Hepatocyte (in vitro differentiated cells): ENCODE data around the gene RALGDS. TPM values are rescaled to one million over a fixed set of nuclear protein-coding genes. Genes with fewer than 3 reads are reported as not detected.

Experiments
- DNase-seq: peaks from one replicate; pipeline ENCODE4 v3.0.0-alpha.2; 2016; ENCODE audit warnings: low spot score
- H2AFZ ChIP-seq: fragments of 200-600 bp; sonication (generic); 2 replicates; pipeline ENCODE4 v1.6.0; 2016; ENCODE audit warnings: antibody characterized with exemption, mild to moderate bottlenecking
- H3K27ac ChIP-seq: fragments of 200-600 bp; sonication (generic); 2 replicates; pipeline ENCODE4 v1.5.1; 2016; ENCODE audit warnings: mild to moderate bottlenecking
- H3K27me3 ChIP-seq: fragments of 200-600 bp; sonication (generic); 2 replicates; pipeline ENCODE4 v1.6.1; 2016
- H3K36me3 ChIP-seq: fragments of 200-600 bp; sonication (generic); replicated peaks from 2 replicates; pipeline ENCODE4 v1.5.1; 2016; ENCODE audit warnings: low read depth; ENCODE audit not compliant: insufficient read depth
- H3K4me1 ChIP-seq: fragments of 200-600 bp; sonication (generic); 2 replicates; pipeline ENCODE4 v1.5.1; 2016; ENCODE audit warnings: mild to moderate bottlenecking, moderate library complexity; ENCODE audit not compliant: insufficient read depth
- H3K4me2 ChIP-seq: fragments of 200-600 bp; sonication (generic); 2 replicates; pipeline ENCODE4 v1.6.0; 2016
- H3K4me3 ChIP-seq: fragments of 200-600 bp; sonication (generic); 2 replicates; pipeline ENCODE4 v1.5.1; 2016; ENCODE audit warnings: mild to moderate bottlenecking
- H3K79me2 ChIP-seq: fragments of 200-600 bp; sonication (generic); 2 replicates; pipeline ENCODE4 v1.6.0; 2017; ENCODE audit warnings: mild to moderate bottlenecking
- H3K9me2 ChIP-seq: fragments of 200-600 bp; sonication (generic); replicated peaks from 2 replicates; pipeline ENCODE4 v1.6.0; 2017; ENCODE audit warnings: mild to moderate bottlenecking; ENCODE audit not compliant: insufficient read depth
- H3K9me3 ChIP-seq: fragments of 200-600 bp; sonication (generic); 2 replicates; pipeline ENCODE4 v1.5.1; 2016; ENCODE audit warnings: low read depth, mild to moderate bottlenecking
- H4K20me1 ChIP-seq: fragments of 200-600 bp; sonication (generic); 2 replicates; pipeline ENCODE4 v1.6.0; 2016; ENCODE audit warnings: mild to moderate bottlenecking; ENCODE audit not compliant: insufficient read depth, poor library complexity, severe bottlenecking
- EZH2 ChIP-seq: fragments of 200-600 bp; sonication (generic); IDR thresholded peaks from 2 replicates; pipeline ENCODE4 v1.6.1; 2016; ENCODE audit warnings: antibody characterized with exemption, mild to moderate bottlenecking, borderline replicate concordance
- EZH2phosphoT487 ChIP-seq: fragments of 200-600 bp; sonication (generic); IDR thresholded peaks from one replicate; pipeline ENCODE4 v1.6.1; 2018; ENCODE audit warnings: antibody characterized with exemption, mild to moderate bottlenecking, low read depth, moderate library complexity; ENCODE audit not compliant: unreplicated experiment, severe bottlenecking
- WGBS: methylation state at CpG from one replicate; pipeline ENCODE4 v1.1.6; 2016; ENCODE audit warnings: low lambda C conversion rate; ENCODE audit errors: missing lambda C conversion rate; 5-methylcytosine and 5-hydroxymethylcytosine counted together
- polyA plus RNA-seq: library from polyadenylated mRNA; unstranded; fragments of >200 nt; fragmentation: Nextera tagmentation; extraction: Ambion mirVana; gene quantifications from 2 replicates; pipeline ENCODE4 v1.2.1, GENCODE V29; 2016
- total RNA-seq: library from RNA; depleted of rRNA; stranded (reverse); fragments of >200 nt; gene quantifications from 2 replicates; pipeline ENCODE4 v1.2.3, GENCODE V29; 2014
- TF ChIP-seq, protein P1 (sequence below): fragments of 200-600 bp; sonication (generic); IDR thresholded peaks from 2 replicates; pipeline ENCODE4 v1.5.1; 2016; ENCODE audit warnings: antibody characterized with exemption, mild to moderate bottlenecking; ENCODE audit not compliant: poor library complexity

Gene RALGDS
- total and polyA plus RNA-seq, 2 experiments from 2014 or later: 26.9 to 48.0 TPM

GRCh38 chr9:133128152-133128551, 7.1 kb upstream of the RALGDS start:
- Histone ChIP-seq H3K4me3 (no peak overlapping the region), H3K4me1 (peaks cover 9% of the 10 kb centered on the region), H3K9me2 (no peaks in the 10 kb centered on the region), H3K36me3 (no peaks in the 10 kb centered on the region), H3K79me2 (peaks cover 31% of the 10 kb centered on the region), H3K9me3 (no peaks in the 10 kb centered on the region), H4K20me1 (peaks cover 25% of the 10 kb centered on the region), H3K27ac (no peak overlapping the region), H3K27me3 (no peaks in the 10 kb centered on the region), H2AFZ (no peak overlapping the region), H3K4me2 (no peak overlapping the region)
- WGBS: 96% methylated on average over 13 of the region's 13 CpGs
- no peak for DNase-seq
- TF ChIP-seq, protein P1, sequence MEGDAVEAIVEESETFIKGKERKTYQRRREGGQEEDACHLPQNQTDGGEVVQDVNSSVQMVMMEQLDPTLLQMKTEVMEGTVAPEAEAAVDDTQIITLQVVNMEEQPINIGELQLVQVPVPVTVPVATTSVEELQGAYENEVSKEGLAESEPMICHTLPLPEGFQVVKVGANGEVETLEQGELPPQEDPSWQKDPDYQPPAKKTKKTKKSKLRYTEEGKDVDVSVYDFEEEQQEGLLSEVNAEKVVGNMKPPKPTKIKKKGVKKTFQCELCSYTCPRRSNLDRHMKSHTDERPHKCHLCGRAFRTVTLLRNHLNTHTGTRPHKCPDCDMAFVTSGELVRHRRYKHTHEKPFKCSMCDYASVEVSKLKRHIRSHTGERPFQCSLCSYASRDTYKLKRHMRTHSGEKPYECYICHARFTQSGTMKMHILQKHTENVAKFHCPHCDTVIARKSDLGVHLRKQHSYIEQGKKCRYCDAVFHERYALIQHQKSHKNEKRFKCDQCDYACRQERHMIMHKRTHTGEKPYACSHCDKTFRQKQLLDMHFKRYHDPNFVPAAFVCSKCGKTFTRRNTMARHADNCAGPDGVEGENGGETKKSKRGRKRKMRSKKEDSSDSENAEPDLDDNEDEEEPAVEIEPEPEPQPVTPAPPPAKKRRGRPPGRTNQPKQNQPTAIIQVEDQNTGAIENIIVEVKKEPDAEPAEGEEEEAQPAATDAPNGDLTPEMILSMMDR: no peak
- no peak for TF ChIP-seq EZH2
- no peak for TF ChIP-seq EZH2phosphoT487

GRCh38 chr9:133127340-133127981, 6.4 kb upstream of the RALGDS start:
- Histone ChIP-seq H3K4me3 (no peak overlapping the region), H4K20me1 (peaks cover 20% of the 10 kb centered on the region)
- 88% methylated on average over 23 of the region's 23 CpGs for WGBS

DNA sequence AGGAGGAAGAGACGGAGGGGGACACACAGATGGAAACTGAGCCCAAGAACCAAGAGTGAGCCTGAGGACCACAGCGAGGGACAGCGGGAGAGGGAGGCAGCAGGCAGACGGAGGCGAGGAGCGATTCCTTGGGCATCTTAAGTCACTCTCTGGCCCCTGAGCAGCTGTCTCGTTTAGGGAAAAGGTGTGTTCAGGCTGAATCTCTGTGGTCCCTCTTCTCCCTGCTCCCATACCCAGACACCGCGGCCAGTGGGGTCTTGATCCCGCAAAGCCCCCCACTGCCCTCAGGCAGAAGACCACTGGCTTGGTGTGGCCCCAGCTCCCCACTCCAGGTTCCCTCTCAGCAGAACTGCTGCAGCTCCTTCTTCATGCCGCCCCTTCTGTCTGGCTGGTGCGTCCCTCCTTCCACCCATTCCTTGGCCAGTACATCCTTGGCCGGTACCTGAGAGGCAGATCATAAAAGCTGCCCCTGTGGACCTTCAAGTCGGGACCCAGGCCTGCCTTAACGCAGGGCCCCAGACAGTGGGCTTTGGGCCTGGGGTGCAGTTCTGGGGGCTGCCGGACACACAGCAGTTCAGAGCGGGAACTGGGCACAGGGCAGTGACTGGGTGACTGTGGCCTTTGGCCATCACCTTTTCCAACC, 5.8 kb upstream of the RALGDS start:
- Histone ChIP-seq H3K79me2 (peaks cover 19% of the 10 kb centered on the region), H3K9me2 (no peaks in the 10 kb centered on the region), H3K36me3 (no peaks in the 10 kb centered on the region), H2AFZ (no peak overlapping the region), H3K27me3 (no peaks in the 10 kb centered on the region), H3K9me3 (no peaks in the 10 kb centered on the region), H3K4me1 (peaks cover 16% of the 10 kb centered on the region), H4K20me1 (peaks cover 23% of the 10 kb centered on the region), H3K4me3 (no peak overlapping the region), H3K4me2 (no peak overlapping the region), H3K27ac (no peak overlapping the region)
- DNase-seq: no peak
- WGBS: 90% methylated on average over 17 of the region's 17 CpGs
- no peak for TF ChIP-seq EZH2
- TF ChIP-seq EZH2phosphoT487: no peak

More at GRCh38 chr9:133127340-133127981, 6.4 kb upstream of the RALGDS start:
- no peaks in the 10 kb centered on the region for H3K9me3 ChIP-seq
- TF ChIP-seq, protein P1: no peak
- TF ChIP-seq EZH2phosphoT487: no peak
- no peak for TF ChIP-seq EZH2
- no peaks in the 10 kb centered on the region for H3K27me3 ChIP-seq
- no peak overlapping the region for H3K27ac ChIP-seq
- peaks cover 11% of the 10 kb centered on the region for H3K4me1 ChIP-seq
- peaks cover 24% of the 10 kb centered on the region for H3K79me2 ChIP-seq
- H3K36me3 ChIP-seq: no peaks in the 10 kb centered on the region
- H3K4me2 ChIP-seq: no peak overlapping the region
- H3K9me2 ChIP-seq: no peaks in the 10 kb centered on the region
- DNase-seq: no peak
- no peak overlapping the region for H2AFZ ChIP-seq

DNA sequence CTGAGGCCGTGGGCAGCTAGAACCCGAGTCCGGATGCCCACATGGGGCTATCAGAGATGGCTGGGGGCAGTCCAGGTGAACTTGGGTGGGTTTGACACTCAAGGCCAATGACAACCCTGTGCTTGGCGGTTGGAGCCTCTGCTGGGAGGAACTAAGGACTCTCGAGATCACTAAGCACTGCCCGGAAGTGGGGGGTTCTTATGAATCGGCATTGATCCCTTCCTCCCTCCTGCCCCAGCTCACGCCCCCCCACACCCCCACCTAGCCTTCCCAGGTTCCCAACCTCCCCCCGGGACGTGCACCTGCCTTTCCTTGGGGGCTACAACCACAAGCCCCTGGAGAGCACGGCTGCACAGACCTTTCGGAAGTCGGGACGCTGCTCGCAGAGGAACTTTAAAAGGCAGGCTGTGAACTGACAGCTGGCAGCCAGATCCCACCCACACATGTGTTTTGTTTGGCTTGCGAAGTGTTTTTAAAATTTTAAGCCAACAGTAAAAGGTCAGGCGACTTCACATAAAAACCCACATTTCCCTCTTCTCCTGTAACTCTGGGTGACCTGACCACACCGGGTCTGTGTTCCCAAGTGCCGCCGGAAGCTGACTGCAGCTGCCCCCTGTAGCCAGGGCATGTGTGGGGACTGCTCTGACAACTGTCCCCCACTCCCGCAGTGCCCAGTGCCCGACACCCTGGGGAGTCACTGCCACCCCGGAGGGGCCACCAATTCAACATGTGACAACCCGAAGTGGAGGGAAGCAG, 5.1 kb upstream of the RALGDS start:
- Histone ChIP-seq H2AFZ (no peak overlapping the region), H3K4me3 (no peak overlapping the region), H3K27me3 (no peaks in the 10 kb centered on the region), H3K9me2 (no peaks in the 10 kb centered on the region), H4K20me1 (peaks cover 21% of the 10 kb centered on the region), H3K9me3 (no peaks in the 10 kb centered on the region), H3K4me1 (peaks cover 16% of the 10 kb centered on the region), H3K79me2 (peaks cover 13% of the 10 kb centered on the region), H3K36me3 (no peaks in the 10 kb centered on the region), H3K27ac (no peak overlapping the region), H3K4me2 (no peak overlapping the region)
- no peak for DNase-seq
- TF ChIP-seq EZH2phosphoT487: no peak
- TF ChIP-seq, protein P1: no peak
- no peak for TF ChIP-seq EZH2
- 75% methylated on average over 22 of the region's 24 CpGs for WGBS
